ENCODE results near the gene GRM8. TPM values are rescaled to one million over a fixed set of nuclear protein-coding genes. Genes with fewer than 3 reads are reported as not detected.
A peak's percentile ranks its signal among the peaks of the same experiment; 100 is the strongest.

Gene GRM8
- total and polyA plus RNA-seq, 9 of the 15 experiments (the other 6 are each of a cell fraction or from before 2014, with no cell fraction given): 0.13 TPM; not detected in 7

DNA sequence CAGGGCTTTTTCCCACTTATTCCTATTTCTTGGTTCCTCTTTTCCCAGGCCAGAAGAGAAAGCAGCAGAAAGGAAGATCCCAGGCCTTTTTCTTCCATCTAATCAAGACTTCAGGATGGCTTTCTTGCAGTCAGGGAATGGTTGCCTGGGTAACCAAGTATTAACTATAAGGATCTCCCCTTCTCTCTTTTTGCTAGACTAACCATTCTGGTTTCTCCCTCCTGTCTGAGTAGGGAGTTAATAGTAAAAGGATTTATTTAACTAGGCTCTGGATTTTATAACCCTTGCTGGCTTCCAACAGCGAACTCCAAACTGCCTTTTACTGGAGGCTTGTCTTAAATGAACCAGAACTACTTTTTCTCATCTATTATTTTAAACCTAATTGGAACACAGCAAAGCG is 90.4 kb downstream of the GRM8 start:
- in situ Hi-C loops (cut with MboI): no loop called here
- no peak overlapping the region for H3K4me2 ChIP-seq (ENCODE audit: insufficient read depth, low read length)
- H2AFZ ChIP-seq (ENCODE audit: low read depth, low read length): no peak overlapping the region
- WGBS (ENCODE audit: insufficient coverage, low coverage, missing lambda C conversion rate): 0% methylated on average over 2 of the region's 2 CpGs
- no TSS peak for BruUV-seq (replicated peaks)
- DNase-seq (ENCODE audit: extremely low read depth in 1 of 4, low spot score in 3 of 4) (no peak), ATAC-seq (no peak), FAIRE-seq (no peak)
- intact Hi-C loops (cut with micrococcal nuclease): no loop called here
- no peak overlapping the region for H3K9ac ChIP-seq (ENCODE audit: insufficient read depth in 1 of 2, low read depth in 2 of 2, low read length in 2 of 2)
- no peak overlapping the region for H3K4me3 ChIP-seq
- H4K20me1 ChIP-seq (replicated peaks; ENCODE audit: control insufficient read depth, insufficient read depth, low read length): no peaks in the 10 kb centered on the region
- no peaks in the 10 kb centered on the region for H3K79me2 ChIP-seq (ENCODE audit: control insufficient read depth, insufficient read depth, low read length)
- ChIA-PET CTCF (ENCODE audit: low intra/inter-chr PET ratio) (no interaction called here), POLR2A (interaction anchor here (0.6 kb wide), 1 partner anchor 785 kb away, joined by 4 read pairs; no protein-coding TSS in a partner anchor)
- no peaks in the 10 kb centered on the region for H3K4me1 ChIP-seq (replicated peaks in 1 of 2; ENCODE audit: control insufficient read depth in 2 of 2, insufficient read depth in 2 of 2, low read length in 2 of 2)
- no peaks in the 10 kb centered on the region for H3K9me3 ChIP-seq (replicated peaks; ENCODE audit: control insufficient read depth, insufficient read depth, low read depth, low read length)
- no peaks in the 10 kb centered on the region for H3K27me3 ChIP-seq (ENCODE audit: control insufficient read depth in 2 of 2, insufficient read depth in 2 of 2, low read length in 2 of 2)
- no peaks in the 10 kb centered on the region for H3K9me1 ChIP-seq (ENCODE audit: control insufficient read depth, insufficient read depth, low read length)
- H3K27ac ChIP-seq (ENCODE audit: extremely low read depth, low read depth, low read length): no peak overlapping the region
- no peaks in the 10 kb centered on the region for H3K36me3 ChIP-seq (ENCODE audit: control insufficient read depth, insufficient read depth, low read length)
- TF ChIP-seq C11orf30 (IDR thresholded peaks at IDR 0.05; ENCODE audit: low read depth) (no peak), MIER1 (IDR thresholded peaks at IDR 0.05; ENCODE audit: low read depth) (no peak), FOXA1 (IDR thresholded peaks at IDR 0.05; ENCODE audit: borderline replicate concordance) (no peak), CREBBP (IDR thresholded peaks at IDR 0.05; ENCODE audit: low read depth, low read length) (no peak)

GRCh38 chr7:127158659-127159058 is 94.1 kb downstream of the GRM8 start:
- Histone ChIP-seq H2AFZ (ENCODE audit: low read depth, low read length) (no peak overlapping the region), H3K4me1 (replicated peaks in 1 of 2; ENCODE audit: control insufficient read depth in 2 of 2, insufficient read depth in 2 of 2, low read length in 2 of 2) (no peaks in the 10 kb centered on the region), H3K79me2 (ENCODE audit: control insufficient read depth, insufficient read depth, low read length) (no peaks in the 10 kb centered on the region), H3K9me3 (replicated peaks; ENCODE audit: control insufficient read depth, insufficient read depth, low read depth, low read length) (no peaks in the 10 kb centered on the region), H3K9me1 (ENCODE audit: control insufficient read depth, insufficient read depth, low read length) (no peaks in the 10 kb centered on the region), H3K4me2 (ENCODE audit: insufficient read depth, low read length) (no peak overlapping the region), H3K4me3 (no peak overlapping the region), H4K20me1 (replicated peaks; ENCODE audit: control insufficient read depth, insufficient read depth, low read length) (no peaks in the 10 kb centered on the region), H3K9ac (ENCODE audit: insufficient read depth in 1 of 2, low read depth in 2 of 2, low read length in 2 of 2) (no peak overlapping the region), H3K27ac (ENCODE audit: extremely low read depth, low read depth, low read length) (no peak overlapping the region), H3K27me3 (ENCODE audit: control insufficient read depth in 2 of 2, insufficient read depth in 2 of 2, low read length in 2 of 2) (no peaks in the 10 kb centered on the region), H3K36me3 (ENCODE audit: control insufficient read depth, insufficient read depth, low read length) (no peaks in the 10 kb centered on the region)
- CTCF ChIA-PET (ENCODE audit: low intra/inter-chr PET ratio): interaction anchor here (0.6 kb wide), 1 partner anchor 22 kb away, joined by 3 read pairs; no protein-coding TSS in a partner anchor
- intact Hi-C loops (cut with micrococcal nuclease) (no loop called here), in situ Hi-C loops (cut with MboI) (no loop called here)
- POLR2A ChIA-PET: no interaction called here
- peak in 1 of 2 experiments; percentile 10; a peak in 1 of 4 replicates for TF ChIP-seq RAD21 (CRISPR knock-in tag; conservative IDR thresholded peaks at IDR 0.05 in 1 of 2, IDR thresholded peaks at IDR 0.05 in 1 of 2)
- TF ChIP-seq, protein P1, sequence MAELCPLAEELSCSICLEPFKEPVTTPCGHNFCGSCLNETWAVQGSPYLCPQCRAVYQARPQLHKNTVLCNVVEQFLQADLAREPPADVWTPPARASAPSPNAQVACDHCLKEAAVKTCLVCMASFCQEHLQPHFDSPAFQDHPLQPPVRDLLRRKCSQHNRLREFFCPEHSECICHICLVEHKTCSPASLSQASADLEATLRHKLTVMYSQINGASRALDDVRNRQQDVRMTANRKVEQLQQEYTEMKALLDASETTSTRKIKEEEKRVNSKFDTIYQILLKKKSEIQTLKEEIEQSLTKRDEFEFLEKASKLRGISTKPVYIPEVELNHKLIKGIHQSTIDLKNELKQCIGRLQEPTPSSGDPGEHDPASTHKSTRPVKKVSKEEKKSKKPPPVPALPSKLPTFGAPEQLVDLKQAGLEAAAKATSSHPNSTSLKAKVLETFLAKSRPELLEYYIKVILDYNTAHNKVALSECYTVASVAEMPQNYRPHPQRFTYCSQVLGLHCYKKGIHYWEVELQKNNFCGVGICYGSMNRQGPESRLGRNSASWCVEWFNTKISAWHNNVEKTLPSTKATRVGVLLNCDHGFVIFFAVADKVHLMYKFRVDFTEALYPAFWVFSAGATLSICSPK (IDR thresholded peaks at IDR 0.05; ENCODE audit: borderline replicate concordance): no peak
- TF ChIP-seq, protein P2, sequence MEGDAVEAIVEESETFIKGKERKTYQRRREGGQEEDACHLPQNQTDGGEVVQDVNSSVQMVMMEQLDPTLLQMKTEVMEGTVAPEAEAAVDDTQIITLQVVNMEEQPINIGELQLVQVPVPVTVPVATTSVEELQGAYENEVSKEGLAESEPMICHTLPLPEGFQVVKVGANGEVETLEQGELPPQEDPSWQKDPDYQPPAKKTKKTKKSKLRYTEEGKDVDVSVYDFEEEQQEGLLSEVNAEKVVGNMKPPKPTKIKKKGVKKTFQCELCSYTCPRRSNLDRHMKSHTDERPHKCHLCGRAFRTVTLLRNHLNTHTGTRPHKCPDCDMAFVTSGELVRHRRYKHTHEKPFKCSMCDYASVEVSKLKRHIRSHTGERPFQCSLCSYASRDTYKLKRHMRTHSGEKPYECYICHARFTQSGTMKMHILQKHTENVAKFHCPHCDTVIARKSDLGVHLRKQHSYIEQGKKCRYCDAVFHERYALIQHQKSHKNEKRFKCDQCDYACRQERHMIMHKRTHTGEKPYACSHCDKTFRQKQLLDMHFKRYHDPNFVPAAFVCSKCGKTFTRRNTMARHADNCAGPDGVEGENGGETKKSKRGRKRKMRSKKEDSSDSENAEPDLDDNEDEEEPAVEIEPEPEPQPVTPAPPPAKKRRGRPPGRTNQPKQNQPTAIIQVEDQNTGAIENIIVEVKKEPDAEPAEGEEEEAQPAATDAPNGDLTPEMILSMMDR (IDR thresholded peaks at IDR 0.05 in 2 of 3, conservative IDR thresholded peaks at IDR 0.05 in 1 of 3; ENCODE audit: insufficient read depth in 2 of 3, low read depth in 1 of 3, low read length in 3 of 3): peak in 2 of 3 experiments; percentile 41 to 55; a peak in 4 of 6 replicates
- peak in 3 of 4 experiments; percentile 12 to 24 (median 16) for DNase-seq (ENCODE audit: extremely low read depth in 1 of 4, low spot score in 3 of 4)
- 0% methylated on average over 3 of the region's 3 CpGs for WGBS (ENCODE audit: insufficient coverage, low coverage, missing lambda C conversion rate)
- ATAC-seq: peak; percentile 71
- FAIRE-seq: peak; percentile 79
- BruUV-seq (replicated peaks): no TSS peak

Data from K562 (cell line).